ENCODE measurements around the gene CDH4. TPM values are rescaled to one million over a fixed set of nuclear protein-coding genes. Genes with fewer than 3 reads are reported as not detected.

CDH4 gene
- total and polyA plus RNA-seq, 12 donors = 0.04 to 0.25 (median 0.08) TPM; not detected in 5

DNA sequence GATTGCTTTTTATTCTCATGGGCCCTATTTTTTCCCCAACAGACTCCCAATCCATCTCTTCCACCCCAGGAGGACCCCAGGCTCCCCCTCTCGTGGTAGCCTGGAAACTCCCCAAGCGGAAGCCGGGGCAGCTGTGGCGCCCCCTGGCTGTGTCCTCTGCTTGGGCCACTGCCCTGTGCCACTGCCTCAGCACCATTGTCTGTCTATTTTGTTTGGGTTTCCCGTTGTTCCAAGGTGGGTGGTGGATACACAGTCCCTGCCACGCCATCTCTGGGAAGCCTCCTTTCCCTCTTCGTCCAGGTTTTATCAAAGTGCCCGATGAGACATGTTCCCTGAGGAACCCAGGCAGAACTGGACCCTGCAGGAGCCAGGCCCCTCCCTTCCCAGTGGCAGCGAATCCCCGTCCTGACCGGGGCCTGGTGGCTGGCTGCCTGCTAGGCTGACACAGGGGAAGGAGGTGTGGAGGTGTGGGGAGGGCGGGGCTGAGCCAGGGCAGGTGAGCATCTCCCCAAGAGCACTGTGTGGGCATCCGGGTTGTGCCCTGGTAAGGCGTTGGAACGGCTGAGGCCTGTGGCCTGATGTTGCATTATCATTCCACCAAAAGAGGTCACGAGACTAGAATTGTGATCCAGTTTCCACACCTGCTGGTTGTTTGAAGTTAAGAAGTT, 228.2 kb downstream of the CDH4 start:
- 87% methylated on average over 16 of the region's 16 CpGs for WGBS, 2 donors
- no peak for ATAC-seq
- Histone ChIP-seq H3K27me3 (peaks cover 0 to 27% (median 15%) of the 10 kb centered on the region in 7 donors), H3K4me1 (no peaks in the 10 kb centered on the region), H3K4me3 (no peak overlapping the region), H3K27ac (no peak overlapping the region), H3K36me3 (no peaks in the 10 kb centered on the region), H3K9me3 (peaks cover 0 to 6% (median 0%) of the 10 kb centered on the region in 11 donors)
- DNase-seq = no peak
- TF ChIP-seq CTCF (IDR thresholded peaks at IDR 0.05) = no peak
- intact Hi-C loops (cut with DNase I) = no loop called here

DNA sequence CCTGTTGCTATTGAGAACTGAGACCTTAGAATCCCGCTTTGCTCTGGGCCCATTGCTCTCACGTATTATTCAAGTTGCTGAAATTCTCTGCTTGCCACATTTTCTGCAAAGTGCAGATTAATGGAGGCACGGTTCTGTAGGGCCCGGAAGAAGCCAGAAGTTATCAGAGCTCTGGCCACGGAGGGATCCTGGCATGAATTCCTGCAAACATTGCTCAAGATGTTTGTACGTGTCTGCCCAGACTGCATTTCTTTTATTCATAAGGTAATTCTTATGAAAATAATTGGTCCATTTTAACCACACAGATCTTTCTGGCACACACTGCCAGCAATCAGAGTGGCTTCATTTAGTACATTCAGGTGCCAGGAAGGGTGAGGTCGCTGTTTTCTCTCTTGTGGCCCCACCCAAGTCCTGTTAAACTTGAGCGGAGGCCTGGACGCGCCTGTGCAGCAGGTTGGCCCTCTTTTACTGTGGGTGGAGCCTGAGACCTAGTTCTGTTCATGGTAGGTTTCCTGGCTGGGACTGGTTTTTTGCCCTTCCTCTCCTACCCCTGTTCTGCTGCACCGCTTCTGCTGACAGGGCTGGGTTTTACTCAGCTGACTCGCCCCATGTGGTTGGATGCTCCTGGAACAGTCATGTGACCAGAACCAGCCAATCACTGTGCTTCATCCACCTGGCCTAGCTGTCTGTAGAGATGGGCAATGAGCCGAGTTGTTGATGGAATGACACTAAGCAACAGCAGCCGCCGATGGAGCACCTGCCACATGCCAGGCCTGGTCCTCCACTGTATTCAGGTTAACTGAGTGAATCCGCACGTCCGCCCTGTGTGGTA, 230.2 kb downstream of the CDH4 start:
- no peaks in the 10 kb centered on the region for H3K36me3 ChIP-seq
- no peak overlapping the region for H3K4me3 ChIP-seq
- no peak for DNase-seq
- intact Hi-C loops (cut with DNase I) = no loop called here
- H3K27ac ChIP-seq = no peak overlapping the region
- no peak for ATAC-seq
- peaks cover 0 to 21% (median 10%) of the 10 kb centered on the region in 7 donors for H3K27me3 ChIP-seq
- 82 to 87% methylated on average over 18 of the region's 18 CpGs for WGBS, 2 donors
- no peak for TF ChIP-seq CTCF (IDR thresholded peaks at IDR 0.05)
- no peaks in the 10 kb centered on the region for H3K4me1 ChIP-seq
- H3K9me3 ChIP-seq = peaks cover 0 to 6% (median 0%) of the 10 kb centered on the region in 11 donors

- ATAC-seq (no peak), DNase-seq (no peak)
- peaks cover 0 to 19% (median 7%) of the 10 kb centered on the region in 7 donors for H3K27me3 ChIP-seq
- TF ChIP-seq CTCF (IDR thresholded peaks at IDR 0.05) = no peak
- no peaks in the 10 kb centered on the region for H3K4me1 ChIP-seq
- no peak overlapping the region for H3K27ac ChIP-seq
- H3K36me3 ChIP-seq = no peaks in the 10 kb centered on the region
- intact Hi-C loops (cut with DNase I) = no loop called here
- H3K4me3 ChIP-seq = no peak overlapping the region
- H3K9me3 ChIP-seq = peaks cover 0 to 6% (median 0%) of the 10 kb centered on the region in 11 donors
- 79 to 81% methylated on average over 3 of the region's 3 CpGs for WGBS, 2 donors
Observed at GRCh38 chr20:61482901-61483300, 230.8 kb downstream of the CDH4 start.

DNA sequence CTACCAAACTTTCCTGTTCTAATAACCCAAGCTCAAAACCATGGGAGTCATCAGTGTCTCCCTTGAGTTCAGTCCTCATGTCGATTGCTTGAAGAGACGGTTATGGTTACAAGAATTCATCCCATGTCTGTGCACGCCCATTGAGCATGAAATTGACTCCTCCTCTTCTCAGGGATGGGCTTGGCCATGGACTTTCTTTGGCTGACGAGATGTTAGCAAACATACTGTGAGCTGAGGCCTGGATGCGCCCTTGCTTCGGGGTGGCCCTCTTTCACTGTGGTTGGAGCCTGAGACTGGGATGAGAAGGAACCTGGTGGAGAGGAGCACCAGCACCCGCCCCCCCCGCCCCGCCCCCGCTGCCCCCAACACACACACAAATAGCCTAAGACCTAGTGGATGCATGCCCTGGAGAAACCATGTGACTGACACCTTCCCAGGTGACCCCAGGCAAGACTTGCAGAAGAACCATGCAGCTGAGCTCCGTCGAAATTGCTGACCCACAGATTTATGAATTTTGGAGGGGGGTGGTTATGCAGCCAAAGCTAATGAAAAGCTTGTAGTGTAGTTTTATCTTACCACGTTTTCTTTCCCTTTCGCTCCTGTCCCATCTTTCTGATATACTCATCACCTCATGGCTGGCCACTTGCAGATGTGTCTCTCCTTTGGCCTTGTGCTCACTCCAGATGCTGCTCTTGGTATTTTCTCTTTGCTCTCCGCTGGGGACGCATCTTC, 231.4 kb downstream of the CDH4 start:
- ATAC-seq (no peak), DNase-seq (no peak)
- H3K9me3 ChIP-seq = peaks cover 0 to 6% (median 0%) of the 10 kb centered on the region in 11 donors
- H3K4me3 ChIP-seq = no peak overlapping the region
- no peak overlapping the region for H3K27ac ChIP-seq
- no peaks in the 10 kb centered on the region for H3K4me1 ChIP-seq
- TF ChIP-seq CTCF (IDR thresholded peaks at IDR 0.05) = no peak
- intact Hi-C loops (cut with DNase I) = no loop called here
- no peaks in the 10 kb centered on the region for H3K36me3 ChIP-seq
- 80 to 86% methylated on average over 16 of the region's 16 CpGs for WGBS, 2 donors
- H3K27me3 ChIP-seq = peaks cover 0 to 19% (median 7%) of the 10 kb centered on the region in 7 donors

Measured in heart right ventricle (tissue), 16 donors.